Panc1 (cell line): ENCODE data around the gene SLC6A17. TPM values are rescaled to one million over a fixed set of nuclear protein-coding genes. Genes with fewer than 3 reads are reported as not detected.

Source experiments
- ATAC-seq: fragments of 200-7000 bp; cut with Tn5 transposase; 2 replicates; pipeline ENCODE4 v1.9.1; 2020; ENCODE audit warnings: mild to moderate bottlenecking, moderate library complexity
- BruUV-seq: library from RNA; stranded (reverse); fragments of 400-500 nt; replicated peaks from 2 replicates; lab custom pipeline; 2021; lab: Mats Ljungman, UMichigan
- CTCF ChIA-PET: fragments of 300-600 bp; sonication (Branson Sonifier 250); formaldehyde crosslinking; loops from one replicate; lab custom pipeline; 2022; ENCODE audit warnings: antibody characterized with exemption; lab: Charles Lee
- POLR2A ChIA-PET: fragments of 300-600 bp; sonication (Branson Sonifier 250); formaldehyde crosslinking; loops from one replicate; lab custom pipeline; 2022; ENCODE audit warnings: antibody characterized with exemption; lab: Charles Lee
- DNase-seq: peaks from one replicate; pipeline ENCODE4 v3.0.0-alpha.2; 2010; ENCODE audit warnings: low read depth, low spot score
- H3K27ac ChIP-seq: 2 replicates; pipeline ENCODE4 v1.5.1; 2011; ENCODE audit warnings: mild to moderate bottlenecking, low read length, inconsistent platforms
- H3K27me3 ChIP-seq: fragments of 200-500 bp; sonication (Bioruptor generic); 2 replicates; pipeline ENCODE4 v1.6.0; 2014; ENCODE audit warnings: low read length, inconsistent platforms; ENCODE audit not compliant: control insufficient read depth, insufficient read depth
- H3K36me3 ChIP-seq: fragments of 200-500 bp; sonication (Bioruptor generic); 2 replicates; pipeline ENCODE4 v1.5.1; 2014; ENCODE audit warnings: inconsistent platforms, mild to moderate bottlenecking, low read length, moderate library complexity; ENCODE audit not compliant: control insufficient read depth, insufficient read depth
- H3K4me1 ChIP-seq: 2 replicates; pipeline ENCODE4 v1.5.1; 2011; ENCODE audit warnings: inconsistent platforms, mild to moderate bottlenecking, low read length, moderate library complexity; ENCODE audit not compliant: control insufficient read depth, insufficient read depth
- H3K4me3 ChIP-seq, 2 experiments: 2 replicates each; pipeline ENCODE4 v1.5.1; 2011 to 2012; ENCODE audit warnings: low read depth in 2 of 2, low read length in 2 of 2, mild to moderate bottlenecking in 2 of 2, inconsistent platforms in 1 of 2, moderate library complexity in 1 of 2
- H3K9me3 ChIP-seq: fragments of 200-500 bp; sonication (Bioruptor generic); 2 replicates; pipeline ENCODE4 v1.5.1; 2014; ENCODE audit warnings: low read depth, mild to moderate bottlenecking, inconsistent platforms, low read length, moderate library complexity; ENCODE audit not compliant: control insufficient read depth, insufficient read depth
- POLR2AphosphoS5 ChIP-seq: IDR thresholded peaks from 2 replicates; pipeline ENCODE4 v1.6.1; 2012; ENCODE audit warnings: mild to moderate bottlenecking, low read depth, low read length, moderate library complexity
- SIN3A ChIP-seq: IDR thresholded peaks from 2 replicates; pipeline ENCODE4 v1.6.1; 2012; ENCODE audit warnings: low read depth, mild to moderate bottlenecking, low read length, moderate library complexity, borderline replicate concordance; ENCODE audit not compliant: insufficient read depth
- TCF7L2 ChIP-seq: IDR thresholded peaks from 2 replicates; pipeline ENCODE4 v1.6.1; 2011; ENCODE audit warnings: mild to moderate bottlenecking, low read depth, low read length, inconsistent platforms
- in situ Hi-C: cut with HindIII; loops from 2 replicates; pipeline ENCODE4 v1.10.0; 2016; ENCODE audit warnings: low sequenced_read_pairs, low pct_unique_long_range_greater_than_20kb
- intact Hi-C: fragments of 100-400 bp; cut with micrococcal nuclease; formaldehyde crosslinking; loops from one replicate; pipeline ENCODE4 v1.10.0; 2022; ENCODE audit not compliant: unreplicated experiment
- total RNA-seq: library from RNA; stranded (reverse); gene quantifications from one replicate; pipeline ENCODE4 v1.2.1, GENCODE V29; 2021; ENCODE audit not compliant: unreplicated experiment
- TF ChIP-seq, protein P1 (sequence below): fragments of 450-650 bp; IDR thresholded peaks from 2 replicates; pipeline ENCODE4 v1.5.1; 2017; ENCODE audit warnings: mild to moderate bottlenecking
- TF ChIP-seq, protein P2 (sequence below), 2 experiments: IDR thresholded peaks; 2 replicates each; pipeline ENCODE4 v1.6.1; 2011 to 2012; ENCODE audit warnings: low read depth in 2 of 2, control low read depth in 1 of 2, low read length in 1 of 2, mild to moderate bottlenecking in 1 of 2, moderate library complexity in 1 of 2; ENCODE audit not compliant: insufficient read depth in 1 of 2

SLC6A17 gene
- total RNA-seq, 1 experiment from 2014 or later: 5.7 TPM

DNA sequence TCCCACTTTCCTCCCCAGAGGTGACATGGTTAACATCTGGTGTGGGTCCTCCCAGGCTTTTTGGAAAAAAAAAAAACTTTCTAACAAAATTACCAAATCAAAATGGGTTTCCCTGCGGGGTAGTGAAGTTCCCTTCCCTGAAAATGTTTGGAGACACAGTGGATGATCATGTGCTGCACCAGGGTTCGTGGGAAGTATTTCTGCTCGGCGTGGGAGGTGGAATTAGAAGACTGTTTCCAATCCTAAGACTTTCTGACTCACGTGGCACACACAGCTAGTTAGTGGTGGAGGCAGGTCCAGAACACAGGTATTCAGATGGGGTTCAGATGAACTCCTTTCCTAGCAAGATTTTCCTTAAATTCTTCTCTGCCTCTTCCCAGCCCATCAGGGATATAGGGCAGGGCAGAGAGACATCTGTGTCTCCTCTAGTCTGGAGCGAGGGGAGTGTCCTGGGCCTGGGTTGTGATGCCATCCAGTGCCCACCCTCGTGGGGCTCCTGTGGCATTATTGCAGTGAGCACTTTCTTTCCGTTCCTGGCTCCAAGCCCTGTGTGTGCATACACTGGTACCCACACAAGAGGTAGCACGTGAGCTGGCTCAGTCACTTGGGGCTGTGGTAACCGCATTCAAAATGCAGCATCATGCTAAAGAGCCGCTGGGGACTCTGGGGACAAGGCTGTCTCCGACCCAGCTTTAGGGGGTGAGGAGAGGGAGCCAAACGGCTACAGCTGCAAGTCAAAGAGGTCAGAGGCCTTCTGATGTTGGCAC is 87.3 kb downstream of the SLC6A17 start:
- DNase-seq (no peak), ATAC-seq (no peak)
- Histone ChIP-seq H3K36me3 (no peaks in the 10 kb centered on the region), H3K27ac (no peak overlapping the region), H3K4me3 (no peak overlapping the region), H3K9me3 (no peaks in the 10 kb centered on the region), H3K4me1 (peaks cover 5% of the 10 kb centered on the region; the same call in 1 of the 2 replicates), H3K27me3 (no peaks in the 10 kb centered on the region)
- in situ Hi-C loops: no loop called here
- TF ChIP-seq POLR2AphosphoS5: no peak
- TF ChIP-seq, protein P1, sequence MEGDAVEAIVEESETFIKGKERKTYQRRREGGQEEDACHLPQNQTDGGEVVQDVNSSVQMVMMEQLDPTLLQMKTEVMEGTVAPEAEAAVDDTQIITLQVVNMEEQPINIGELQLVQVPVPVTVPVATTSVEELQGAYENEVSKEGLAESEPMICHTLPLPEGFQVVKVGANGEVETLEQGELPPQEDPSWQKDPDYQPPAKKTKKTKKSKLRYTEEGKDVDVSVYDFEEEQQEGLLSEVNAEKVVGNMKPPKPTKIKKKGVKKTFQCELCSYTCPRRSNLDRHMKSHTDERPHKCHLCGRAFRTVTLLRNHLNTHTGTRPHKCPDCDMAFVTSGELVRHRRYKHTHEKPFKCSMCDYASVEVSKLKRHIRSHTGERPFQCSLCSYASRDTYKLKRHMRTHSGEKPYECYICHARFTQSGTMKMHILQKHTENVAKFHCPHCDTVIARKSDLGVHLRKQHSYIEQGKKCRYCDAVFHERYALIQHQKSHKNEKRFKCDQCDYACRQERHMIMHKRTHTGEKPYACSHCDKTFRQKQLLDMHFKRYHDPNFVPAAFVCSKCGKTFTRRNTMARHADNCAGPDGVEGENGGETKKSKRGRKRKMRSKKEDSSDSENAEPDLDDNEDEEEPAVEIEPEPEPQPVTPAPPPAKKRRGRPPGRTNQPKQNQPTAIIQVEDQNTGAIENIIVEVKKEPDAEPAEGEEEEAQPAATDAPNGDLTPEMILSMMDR: no peak
- TF ChIP-seq SIN3A: no peak
- TF ChIP-seq, protein P2, sequence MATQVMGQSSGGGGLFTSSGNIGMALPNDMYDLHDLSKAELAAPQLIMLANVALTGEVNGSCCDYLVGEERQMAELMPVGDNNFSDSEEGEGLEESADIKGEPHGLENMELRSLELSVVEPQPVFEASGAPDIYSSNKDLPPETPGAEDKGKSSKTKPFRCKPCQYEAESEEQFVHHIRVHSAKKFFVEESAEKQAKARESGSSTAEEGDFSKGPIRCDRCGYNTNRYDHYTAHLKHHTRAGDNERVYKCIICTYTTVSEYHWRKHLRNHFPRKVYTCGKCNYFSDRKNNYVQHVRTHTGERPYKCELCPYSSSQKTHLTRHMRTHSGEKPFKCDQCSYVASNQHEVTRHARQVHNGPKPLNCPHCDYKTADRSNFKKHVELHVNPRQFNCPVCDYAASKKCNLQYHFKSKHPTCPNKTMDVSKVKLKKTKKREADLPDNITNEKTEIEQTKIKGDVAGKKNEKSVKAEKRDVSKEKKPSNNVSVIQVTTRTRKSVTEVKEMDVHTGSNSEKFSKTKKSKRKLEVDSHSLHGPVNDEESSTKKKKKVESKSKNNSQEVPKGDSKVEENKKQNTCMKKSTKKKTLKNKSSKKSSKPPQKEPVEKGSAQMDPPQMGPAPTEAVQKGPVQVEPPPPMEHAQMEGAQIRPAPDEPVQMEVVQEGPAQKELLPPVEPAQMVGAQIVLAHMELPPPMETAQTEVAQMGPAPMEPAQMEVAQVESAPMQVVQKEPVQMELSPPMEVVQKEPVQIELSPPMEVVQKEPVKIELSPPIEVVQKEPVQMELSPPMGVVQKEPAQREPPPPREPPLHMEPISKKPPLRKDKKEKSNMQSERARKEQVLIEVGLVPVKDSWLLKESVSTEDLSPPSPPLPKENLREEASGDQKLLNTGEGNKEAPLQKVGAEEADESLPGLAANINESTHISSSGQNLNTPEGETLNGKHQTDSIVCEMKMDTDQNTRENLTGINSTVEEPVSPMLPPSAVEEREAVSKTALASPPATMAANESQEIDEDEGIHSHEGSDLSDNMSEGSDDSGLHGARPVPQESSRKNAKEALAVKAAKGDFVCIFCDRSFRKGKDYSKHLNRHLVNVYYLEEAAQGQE (IDR thresholded peaks at IDR 0.05; ENCODE audit: insufficient read depth in 1 of 2, low read depth in 2 of 2, low read length in 1 of 2): no peak
- no peak for TF ChIP-seq TCF7L2
- no TSS peak for BruUV-seq
- CTCF ChIA-PET: no interaction called here
- POLR2A ChIA-PET: interaction anchor here (0.6 kb wide), 1 partner anchor 198 kb away, joined by 3 read pairs; no protein-coding TSS in a partner anchor
- intact Hi-C loops: no loop called here

DNA sequence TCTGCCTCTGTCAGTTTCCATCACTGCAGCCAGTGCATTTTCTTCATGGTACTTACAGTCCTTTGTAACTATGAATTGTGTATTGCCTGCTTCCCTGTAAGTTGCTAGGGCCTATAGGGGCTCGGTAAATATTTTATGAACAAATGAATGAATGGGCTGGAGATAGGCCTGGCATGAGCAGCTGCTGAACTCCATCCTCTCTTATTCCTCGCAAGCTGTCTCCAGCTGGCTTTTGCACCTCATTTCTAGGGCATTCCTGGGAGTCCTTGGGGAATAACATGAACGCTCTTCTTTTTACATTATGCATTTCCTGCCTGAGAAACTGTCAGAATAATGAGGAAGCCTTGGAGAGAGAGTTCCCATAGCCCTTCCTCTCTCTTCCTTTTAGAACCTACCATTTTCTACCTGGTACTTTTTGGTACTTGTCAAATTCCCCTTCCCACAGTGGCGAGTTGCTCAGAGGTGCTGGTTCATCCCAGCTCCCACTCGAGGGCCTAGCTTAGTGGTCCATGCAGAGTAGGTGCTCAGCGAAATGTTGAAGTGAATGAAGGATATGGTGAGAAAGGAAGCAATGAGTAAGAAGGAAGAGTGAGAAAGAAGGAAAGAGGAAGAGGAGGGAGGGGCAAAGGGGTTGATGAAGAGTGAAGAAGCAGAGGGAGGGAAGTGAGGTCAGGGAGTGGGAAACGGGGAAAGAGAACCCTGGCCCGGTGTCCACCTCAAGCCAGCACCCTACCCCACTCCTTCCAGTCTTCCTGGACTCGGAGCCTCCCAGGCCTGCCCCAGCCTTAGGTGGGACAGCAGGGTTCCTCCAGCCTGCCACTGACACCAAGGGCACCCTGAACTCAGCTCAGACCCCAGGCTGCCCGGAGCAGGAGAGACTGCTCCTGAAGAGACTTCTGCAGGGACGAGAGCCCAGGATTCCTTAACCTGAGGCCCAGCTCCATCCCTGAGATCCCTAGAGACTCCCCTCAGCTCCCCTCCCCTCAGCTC is 89.4 kb downstream of the SLC6A17 start:
- no peaks in the 10 kb centered on the region for H3K9me3 ChIP-seq
- ATAC-seq (no peak), DNase-seq (no peak)
- in situ Hi-C loops: no loop called here
- no peak overlapping the region for H3K27ac ChIP-seq
- ChIA-PET POLR2A (no interaction called here), CTCF (no interaction called here)
- BruUV-seq: no TSS peak
- peaks cover 5% of the 10 kb centered on the region; the same call in 1 of the 2 replicates for H3K4me1 ChIP-seq
- TF ChIP-seq SIN3A: no peak
- TF ChIP-seq, protein P2 (IDR thresholded peaks at IDR 0.05; ENCODE audit: insufficient read depth in 1 of 2, low read depth in 2 of 2, low read length in 1 of 2): no peak
- TF ChIP-seq, protein P1: no peak
- no peak for TF ChIP-seq POLR2AphosphoS5
- no peak for TF ChIP-seq TCF7L2
- intact Hi-C loops: no loop called here
- no peaks in the 10 kb centered on the region for H3K27me3 ChIP-seq
- H3K36me3 ChIP-seq: no peaks in the 10 kb centered on the region
- no peak overlapping the region for H3K4me3 ChIP-seq
